Liver (tissue), 3 donors: ENCODE results near the gene JPH4.

ENCODE experiments used
- RAD21 ChIP-seq, 2 donors: IDR thresholded peaks; 2 replicates each; pipeline ENCODE4 v1.6.1; 2016; ENCODE audit warnings: antibody characterized with exemption in 2 of 2, mild to moderate bottlenecking in 2 of 2
- TF ChIP-seq, protein P1 (sequence below): fragments of 150-350 bp; IDR thresholded peaks from 2 replicates; pipeline ENCODE4 v1.5.1; 2017; ENCODE audit warnings: improper control_type of control experiment, low read depth, low read length; ENCODE audit not compliant: missing input control
- donor health status: healthy.
- donor health status: healthy.

DNA sequence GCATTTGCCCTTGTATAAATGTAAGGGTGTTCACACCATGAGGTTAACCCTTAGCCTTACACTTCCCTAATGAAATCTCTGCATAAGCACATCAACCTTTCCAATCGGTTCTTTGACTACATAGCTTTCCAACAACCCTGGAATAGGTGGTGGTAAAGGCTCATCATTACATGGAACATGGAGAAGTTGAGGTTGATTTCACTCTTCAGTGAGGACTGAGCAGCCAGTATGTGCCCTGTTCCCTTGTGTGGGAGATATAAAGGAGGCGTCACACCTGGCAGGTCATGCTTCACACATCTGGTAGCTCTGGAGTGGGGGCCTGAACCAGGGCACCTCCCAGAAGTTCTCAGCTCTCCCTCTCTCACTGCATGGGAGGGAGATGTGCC lies 21.7 kb upstream of the JPH4 start:
- TF ChIP-seq, protein P1, sequence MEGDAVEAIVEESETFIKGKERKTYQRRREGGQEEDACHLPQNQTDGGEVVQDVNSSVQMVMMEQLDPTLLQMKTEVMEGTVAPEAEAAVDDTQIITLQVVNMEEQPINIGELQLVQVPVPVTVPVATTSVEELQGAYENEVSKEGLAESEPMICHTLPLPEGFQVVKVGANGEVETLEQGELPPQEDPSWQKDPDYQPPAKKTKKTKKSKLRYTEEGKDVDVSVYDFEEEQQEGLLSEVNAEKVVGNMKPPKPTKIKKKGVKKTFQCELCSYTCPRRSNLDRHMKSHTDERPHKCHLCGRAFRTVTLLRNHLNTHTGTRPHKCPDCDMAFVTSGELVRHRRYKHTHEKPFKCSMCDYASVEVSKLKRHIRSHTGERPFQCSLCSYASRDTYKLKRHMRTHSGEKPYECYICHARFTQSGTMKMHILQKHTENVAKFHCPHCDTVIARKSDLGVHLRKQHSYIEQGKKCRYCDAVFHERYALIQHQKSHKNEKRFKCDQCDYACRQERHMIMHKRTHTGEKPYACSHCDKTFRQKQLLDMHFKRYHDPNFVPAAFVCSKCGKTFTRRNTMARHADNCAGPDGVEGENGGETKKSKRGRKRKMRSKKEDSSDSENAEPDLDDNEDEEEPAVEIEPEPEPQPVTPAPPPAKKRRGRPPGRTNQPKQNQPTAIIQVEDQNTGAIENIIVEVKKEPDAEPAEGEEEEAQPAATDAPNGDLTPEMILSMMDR = no peak
- no peak for TF ChIP-seq RAD21 (IDR thresholded peaks at IDR 0.05)
